ENCODE results near the gene RNASEH1. TPM values are rescaled to one million over a fixed set of nuclear protein-coding genes. Genes with fewer than 3 reads are reported as not detected.

Gene RNASEH1
- total and polyA plus RNA-seq, 10 of the 15 experiments (the other 5 are each of a cell fraction or from before 2014, with no cell fraction given), result 18.2 to 68.5 (median 28.2) TPM

DNA sequence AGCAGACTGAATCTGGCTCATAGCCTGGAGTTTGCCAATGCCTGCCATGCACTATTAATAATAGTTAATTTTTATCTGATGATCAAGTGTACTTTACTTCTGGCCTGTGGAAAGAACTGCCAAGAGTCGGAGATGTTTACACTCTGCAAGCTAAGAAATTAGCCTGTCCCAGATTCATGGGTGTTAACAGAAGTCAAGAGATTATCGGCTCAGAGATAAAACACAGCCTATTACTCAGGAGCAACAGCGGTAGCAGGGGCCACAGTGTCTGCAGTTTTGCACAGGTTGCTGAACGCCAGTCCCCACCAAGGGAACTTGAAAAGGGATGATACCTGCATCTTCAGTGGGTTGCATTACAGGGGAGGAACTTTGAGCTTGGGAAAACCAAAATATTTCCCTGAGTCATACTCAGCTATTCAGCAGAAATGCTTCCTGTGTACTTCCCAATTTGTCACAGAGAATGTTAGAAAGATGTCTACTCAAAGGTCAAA, 34.5 kb downstream of the RNASEH1 start:
- no peak overlapping the region for H3K27ac ChIP-seq (ENCODE audit: control insufficient read depth, insufficient read depth)
- no peaks in the 10 kb centered on the region for H3K36me3 ChIP-seq (ENCODE audit: control insufficient read depth in 2 of 2, insufficient read depth in 2 of 2, low read length in 1 of 2)
- SMC1A ChIA-PET (ENCODE audit: uncharacterized antibody, unreplicated experiment), result interaction anchor here (0.8 to 0.9 kb wide), 2 partner anchors 33 to 34 kb away, joined by 3 to 4 read pairs; partner anchors contain the start of gene RNASEH1
- no peaks in the 10 kb centered on the region for H3K9me3 ChIP-seq (replicated peaks; ENCODE audit: control insufficient read depth, insufficient read depth, low read length)
- no peak overlapping the region for H2AFZ ChIP-seq (ENCODE audit: control insufficient read depth, low read depth, low read length)
- FAIRE-seq, result no peak
- no peaks in the 10 kb centered on the region for H3K27me3 ChIP-seq (replicated peaks in 1 of 2; ENCODE audit: control insufficient read depth in 2 of 2, insufficient read depth in 2 of 2, low read length in 1 of 2)
- POLR2A ChIA-PET, result interaction anchor here (0.6 kb wide), 1 partner anchor 829 kb away, joined by 3 read pairs; no protein-coding TSS in a partner anchor
- in situ Hi-C loops (cut with MboI) (no loop called here), intact Hi-C loops (cut with micrococcal nuclease; ENCODE audit: unreplicated experiment) (no loop called here)
- H3K9ac ChIP-seq (ENCODE audit: control insufficient read depth, insufficient read depth, low read length), result no peak overlapping the region
- ATAC-seq, result no peak
- H3K4me1 ChIP-seq (ENCODE audit: control insufficient read depth, insufficient read depth, low read length), result peaks cover 6% of the 10 kb centered on the region
- no peak for DNase-seq (ENCODE audit: low read depth, low spot score)
- RAD21 ChIA-PET (ENCODE audit: unreplicated experiment), result no interaction called here
- WGBS (ENCODE audit: insufficient coverage, insufficient replicate concordance, low lambda C conversion rate, missing lambda C conversion rate), result 82% methylated on average over 4 of the region's 4 CpGs
- BruUV-seq (replicated peaks), result no TSS peak
- H3K4me3 ChIP-seq, result no peak overlapping the region
- no peaks in the 10 kb centered on the region for H4K20me1 ChIP-seq (ENCODE audit: control insufficient read depth, insufficient read depth)
- TF ChIP-seq SMAD5 (IDR thresholded peaks at IDR 0.05; ENCODE audit: low read depth), result no peak
- TF ChIP-seq, protein P1, sequence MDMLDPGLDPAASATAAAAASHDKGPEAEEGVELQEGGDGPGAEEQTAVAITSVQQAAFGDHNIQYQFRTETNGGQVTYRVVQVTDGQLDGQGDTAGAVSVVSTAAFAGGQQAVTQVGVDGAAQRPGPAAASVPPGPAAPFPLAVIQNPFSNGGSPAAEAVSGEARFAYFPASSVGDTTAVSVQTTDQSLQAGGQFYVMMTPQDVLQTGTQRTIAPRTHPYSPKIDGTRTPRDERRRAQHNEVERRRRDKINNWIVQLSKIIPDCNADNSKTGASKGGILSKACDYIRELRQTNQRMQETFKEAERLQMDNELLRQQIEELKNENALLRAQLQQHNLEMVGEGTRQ (IDR thresholded peaks at IDR 0.05; ENCODE audit: borderline replicate concordance, low read depth, low read length), result no peak
- no peak for TF ChIP-seq CBX5 (IDR thresholded peaks at IDR 0.05; ENCODE audit: low read depth)
- no peak for TF ChIP-seq TAF1 (IDR thresholded peaks at IDR 0.05; ENCODE audit: borderline replicate concordance, low read depth, low read length)
- no peak for TF ChIP-seq GABPA (IDR thresholded peaks at IDR 0.05; ENCODE audit: low read depth)
- TF ChIP-seq SIN3A (IDR thresholded peaks at IDR 0.05; ENCODE audit: low read depth, low read length), result no peak
- CTCF ChIA-PET, result interaction anchor here (0.6 kb wide), 1 partner anchor 14 kb away, joined by 3 read pairs; no protein-coding TSS in a partner anchor
- no peaks in the 10 kb centered on the region; the same call in 1 of the 2 replicates for H3K79me2 ChIP-seq (ENCODE audit: control insufficient read depth, insufficient read depth, low read length)
- no peak overlapping the region for H3K4me2 ChIP-seq (ENCODE audit: control insufficient read depth, insufficient read depth)

- no peaks in the 10 kb centered on the region for H3K27me3 ChIP-seq (replicated peaks in 1 of 2; ENCODE audit: control insufficient read depth in 2 of 2, insufficient read depth in 2 of 2, low read length in 1 of 2)
- ChIA-PET CTCF (no interaction called here), SMC1A (ENCODE audit: uncharacterized antibody, unreplicated experiment) (no interaction called here), RAD21 (ENCODE audit: unreplicated experiment) (no interaction called here), POLR2A (no interaction called here)
- intact Hi-C loops (cut with micrococcal nuclease; ENCODE audit: unreplicated experiment), result no loop called here
- H3K9me3 ChIP-seq (replicated peaks; ENCODE audit: control insufficient read depth, insufficient read depth, low read length), result no peaks in the 10 kb centered on the region
- H3K79me2 ChIP-seq (ENCODE audit: control insufficient read depth, insufficient read depth, low read length), result peaks cover 3% of the 10 kb centered on the region
- H3K9ac ChIP-seq (ENCODE audit: control insufficient read depth, insufficient read depth, low read length), result no peak overlapping the region
- no peak overlapping the region for H3K27ac ChIP-seq (ENCODE audit: control insufficient read depth, insufficient read depth)
- no TSS peak for BruUV-seq (replicated peaks)
- TF ChIP-seq FOS (IDR thresholded peaks at IDR 0.05; ENCODE audit: borderline replicate concordance, extremely low read depth, insufficient read length), result no peak
- TF ChIP-seq FOXK2 (IDR thresholded peaks at IDR 0.05), result no peak
- no peak for TF ChIP-seq SUZ12 (IDR thresholded peaks at IDR 0.05; ENCODE audit: unreplicated experiment)
- WGBS (ENCODE audit: insufficient coverage, insufficient replicate concordance, low lambda C conversion rate, missing lambda C conversion rate), result 88% methylated on average over 13 of the region's 13 CpGs
- H3K4me2 ChIP-seq (ENCODE audit: control insufficient read depth, insufficient read depth), result no peak overlapping the region
- H4K20me1 ChIP-seq (ENCODE audit: control insufficient read depth, insufficient read depth), result no peaks in the 10 kb centered on the region
- no peak overlapping the region for H2AFZ ChIP-seq (ENCODE audit: control insufficient read depth, low read depth, low read length)
- no peak for FAIRE-seq
- no peaks in the 10 kb centered on the region for H3K36me3 ChIP-seq (ENCODE audit: control insufficient read depth in 2 of 2, insufficient read depth in 2 of 2, low read length in 1 of 2)
- in situ Hi-C loops (cut with MboI), result no loop called here
- H3K4me3 ChIP-seq, result no peak overlapping the region
- no peak for DNase-seq (ENCODE audit: low read depth, low spot score)
- H3K4me1 ChIP-seq (ENCODE audit: control insufficient read depth, insufficient read depth, low read length), result peaks cover 6% of the 10 kb centered on the region
- ATAC-seq, result no peak
These were observed 35.1 kb downstream of the RNASEH1 start for GRCh38 chr2:3522961-3523421.
